ENCODE measurements around the gene STK39.

The STK39 gene

DNA sequence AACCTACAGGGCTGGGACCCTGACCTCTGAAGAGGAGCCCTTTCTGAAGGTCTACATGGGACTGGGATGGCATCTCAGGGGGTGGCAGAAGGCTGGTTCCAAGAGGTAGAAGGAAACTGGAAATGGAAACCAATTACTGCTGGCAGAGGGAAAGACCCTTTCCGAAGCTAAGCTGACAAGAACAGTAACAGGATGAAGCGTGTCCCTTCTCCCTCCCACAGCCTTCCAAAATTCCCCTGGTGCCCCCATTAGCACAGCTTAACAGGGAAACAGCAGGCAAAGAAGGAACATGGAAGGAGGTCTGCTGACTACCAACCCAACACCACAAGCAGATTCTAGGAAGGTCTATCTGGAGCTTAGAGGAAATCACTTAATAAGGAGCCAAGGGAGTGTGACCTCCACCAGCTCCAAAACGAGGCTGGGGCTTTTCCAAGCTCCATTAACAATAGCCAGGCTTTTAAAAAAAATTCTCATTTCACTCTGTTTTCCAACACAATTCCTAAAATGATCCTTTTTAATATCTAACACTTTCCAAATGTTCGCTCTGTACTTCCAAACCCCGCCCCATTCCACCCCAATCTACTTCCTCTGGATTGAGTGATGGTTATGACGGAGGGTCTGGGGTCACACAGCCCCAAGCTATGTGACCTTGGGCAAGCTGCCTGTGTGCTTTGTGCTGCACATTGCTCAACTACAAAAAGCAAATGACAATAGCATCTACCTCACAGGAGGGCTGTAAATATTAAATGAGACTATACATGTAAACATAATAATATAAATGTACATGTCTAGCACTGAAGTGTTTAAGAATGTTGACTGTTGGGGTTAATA lies 55.2 kb downstream of the STK39 start:
- no peak overlapping the region for H3K4me3 ChIP-seq (ENCODE audit: low read length)
- no peak for DNase-seq (ENCODE audit: low read depth)
- TF ChIP-seq, protein P1, sequence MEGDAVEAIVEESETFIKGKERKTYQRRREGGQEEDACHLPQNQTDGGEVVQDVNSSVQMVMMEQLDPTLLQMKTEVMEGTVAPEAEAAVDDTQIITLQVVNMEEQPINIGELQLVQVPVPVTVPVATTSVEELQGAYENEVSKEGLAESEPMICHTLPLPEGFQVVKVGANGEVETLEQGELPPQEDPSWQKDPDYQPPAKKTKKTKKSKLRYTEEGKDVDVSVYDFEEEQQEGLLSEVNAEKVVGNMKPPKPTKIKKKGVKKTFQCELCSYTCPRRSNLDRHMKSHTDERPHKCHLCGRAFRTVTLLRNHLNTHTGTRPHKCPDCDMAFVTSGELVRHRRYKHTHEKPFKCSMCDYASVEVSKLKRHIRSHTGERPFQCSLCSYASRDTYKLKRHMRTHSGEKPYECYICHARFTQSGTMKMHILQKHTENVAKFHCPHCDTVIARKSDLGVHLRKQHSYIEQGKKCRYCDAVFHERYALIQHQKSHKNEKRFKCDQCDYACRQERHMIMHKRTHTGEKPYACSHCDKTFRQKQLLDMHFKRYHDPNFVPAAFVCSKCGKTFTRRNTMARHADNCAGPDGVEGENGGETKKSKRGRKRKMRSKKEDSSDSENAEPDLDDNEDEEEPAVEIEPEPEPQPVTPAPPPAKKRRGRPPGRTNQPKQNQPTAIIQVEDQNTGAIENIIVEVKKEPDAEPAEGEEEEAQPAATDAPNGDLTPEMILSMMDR (conservative IDR thresholded peaks at IDR 0.05; ENCODE audit: low read depth, low read length), result no peak

DNA sequence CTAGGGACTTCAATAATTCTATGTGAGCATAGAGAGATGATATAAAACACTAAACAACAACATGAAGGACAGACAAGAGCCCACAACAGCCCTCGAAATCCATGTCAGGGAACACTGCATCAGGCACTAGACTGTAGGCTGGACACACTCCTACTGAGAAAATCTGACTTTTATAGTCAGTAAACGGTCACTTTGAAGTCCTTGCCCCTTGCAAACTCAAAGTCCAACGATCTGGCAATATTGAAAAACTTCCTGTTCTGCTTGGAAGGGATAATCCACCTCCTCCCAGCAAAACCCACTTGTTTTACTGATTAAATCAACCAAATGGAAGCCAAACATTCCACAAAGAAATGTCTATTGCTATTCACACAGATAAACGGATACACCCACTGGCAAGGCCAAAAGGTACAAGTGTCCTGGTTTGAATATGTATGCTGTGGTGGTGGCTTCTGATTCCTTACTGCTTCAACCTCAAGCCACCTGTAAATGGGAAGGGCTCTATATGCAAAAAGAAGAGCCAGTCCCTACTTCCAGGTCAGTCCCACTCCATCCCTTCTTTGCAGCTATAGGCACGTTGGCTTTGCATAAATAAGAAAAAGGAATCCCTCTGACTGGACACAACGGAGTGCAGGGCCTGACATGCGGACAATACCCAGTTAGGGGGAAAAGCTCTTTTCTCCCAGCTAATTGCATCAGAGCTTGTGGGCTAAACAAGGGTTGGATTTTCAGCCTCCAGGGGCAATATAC lies 56.6 kb downstream of the STK39 start:
- TF ChIP-seq, protein P1 (conservative IDR thresholded peaks at IDR 0.05; ENCODE audit: low read depth, low read length), result no peak
- no peak overlapping the region for H3K4me3 ChIP-seq (ENCODE audit: low read length)
- no peak for DNase-seq (ENCODE audit: low read depth)

GRCh38 chr2:168189835-168190569 lies 57.4 kb downstream of the STK39 start:
- DNase-seq (ENCODE audit: low read depth), result no peak
- TF ChIP-seq, protein P1 (conservative IDR thresholded peaks at IDR 0.05; ENCODE audit: low read depth, low read length), result no peak

DNA sequence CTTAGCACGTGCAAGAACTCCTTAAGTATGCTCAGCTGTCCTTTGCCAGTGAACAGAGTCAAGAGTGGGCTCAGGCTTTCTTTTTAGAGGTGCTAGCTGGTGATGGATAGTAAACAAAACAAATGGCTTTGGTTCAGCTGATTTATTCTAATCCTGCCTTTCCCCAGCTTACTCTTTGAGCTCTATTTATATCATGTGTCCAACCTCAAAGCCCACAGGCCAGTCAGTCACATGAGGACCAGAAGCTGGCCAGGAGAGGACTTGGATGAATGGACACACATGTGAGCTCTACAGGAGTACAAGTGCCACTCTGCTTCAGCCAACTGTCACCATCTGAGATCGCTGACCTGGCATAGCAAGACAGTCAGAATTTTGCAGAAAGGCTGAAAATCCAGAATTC lies 59.4 kb downstream of the STK39 start:
- no peak overlapping the region for H3K4me3 ChIP-seq (ENCODE audit: low read length)
- DNase-seq (ENCODE audit: low read depth), result peak; percentile 46
- TF ChIP-seq, protein P1 (conservative IDR thresholded peaks at IDR 0.05; ENCODE audit: low read depth, low read length), result no peak

More at GRCh38 chr2:168189835-168190569, 57.4 kb downstream of the STK39 start:
- H3K4me3 ChIP-seq (ENCODE audit: low read length), result no peak overlapping the region

GRCh38 chr2:168186452-168186851 lies 60.9 kb downstream of the STK39 start:
- TF ChIP-seq, protein P1 (conservative IDR thresholded peaks at IDR 0.05; ENCODE audit: low read depth, low read length), result no peak
- no peak for DNase-seq (ENCODE audit: low read depth)
- no peak overlapping the region for H3K4me3 ChIP-seq (ENCODE audit: low read length)

DNA sequence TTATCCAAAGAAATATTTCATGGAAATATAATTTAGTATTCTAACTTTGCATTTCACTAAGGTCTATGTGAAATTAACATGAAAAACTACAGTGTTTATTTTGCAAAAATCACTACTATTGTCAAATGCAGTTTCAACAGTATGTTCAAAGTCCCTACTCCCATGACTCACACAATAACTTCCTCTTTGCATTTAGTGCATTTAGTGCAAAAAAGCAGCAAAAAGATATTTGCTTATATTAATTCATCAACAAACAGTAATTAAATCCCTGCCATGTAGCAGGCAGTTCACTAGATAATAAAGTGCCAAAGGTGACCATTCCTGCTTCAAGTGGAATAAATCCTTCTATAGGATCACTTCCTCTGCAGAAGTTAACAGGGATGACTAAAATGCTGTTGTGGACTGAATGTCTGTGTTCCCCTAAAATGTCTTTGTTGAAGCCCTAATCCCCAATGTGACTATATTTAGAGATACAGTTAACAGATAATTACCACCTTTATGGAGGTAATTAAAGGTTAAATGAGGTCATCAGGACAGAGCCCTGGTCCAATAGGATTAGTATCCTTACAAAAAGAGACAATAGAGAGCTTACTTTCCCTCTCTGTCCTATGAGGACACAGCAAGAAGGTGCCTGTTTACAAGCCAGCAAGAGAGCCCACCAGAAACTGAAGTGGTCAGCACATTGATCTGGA lies 61.7 kb downstream of the STK39 start:
- no peak overlapping the region for H3K4me3 ChIP-seq (ENCODE audit: low read length)
- DNase-seq (ENCODE audit: low read depth), result no peak

More for the DNA sequence above, 61.7 kb downstream of the STK39 start:
- TF ChIP-seq, protein P1 (conservative IDR thresholded peaks at IDR 0.05; ENCODE audit: low read depth, low read length), result no peak

Data from retinal pigment epithelial cell (primary cell).